CD4-positive, alpha-beta T cell treated with Interleukin-6 at 100 ng/mL for 8 hours (primary cell): Measurements from ENCODE around the gene BBS1.
A peak's percentile ranks its signal among the peaks of the same experiment; 100 is the strongest.

Source experiments
- DNase-seq: peaks from one replicate; pipeline ENCODE4 v3.0.0-alpha.2; 2020; ENCODE audit warnings: mixed read lengths, low spot score

The BBS1 gene

DNA sequence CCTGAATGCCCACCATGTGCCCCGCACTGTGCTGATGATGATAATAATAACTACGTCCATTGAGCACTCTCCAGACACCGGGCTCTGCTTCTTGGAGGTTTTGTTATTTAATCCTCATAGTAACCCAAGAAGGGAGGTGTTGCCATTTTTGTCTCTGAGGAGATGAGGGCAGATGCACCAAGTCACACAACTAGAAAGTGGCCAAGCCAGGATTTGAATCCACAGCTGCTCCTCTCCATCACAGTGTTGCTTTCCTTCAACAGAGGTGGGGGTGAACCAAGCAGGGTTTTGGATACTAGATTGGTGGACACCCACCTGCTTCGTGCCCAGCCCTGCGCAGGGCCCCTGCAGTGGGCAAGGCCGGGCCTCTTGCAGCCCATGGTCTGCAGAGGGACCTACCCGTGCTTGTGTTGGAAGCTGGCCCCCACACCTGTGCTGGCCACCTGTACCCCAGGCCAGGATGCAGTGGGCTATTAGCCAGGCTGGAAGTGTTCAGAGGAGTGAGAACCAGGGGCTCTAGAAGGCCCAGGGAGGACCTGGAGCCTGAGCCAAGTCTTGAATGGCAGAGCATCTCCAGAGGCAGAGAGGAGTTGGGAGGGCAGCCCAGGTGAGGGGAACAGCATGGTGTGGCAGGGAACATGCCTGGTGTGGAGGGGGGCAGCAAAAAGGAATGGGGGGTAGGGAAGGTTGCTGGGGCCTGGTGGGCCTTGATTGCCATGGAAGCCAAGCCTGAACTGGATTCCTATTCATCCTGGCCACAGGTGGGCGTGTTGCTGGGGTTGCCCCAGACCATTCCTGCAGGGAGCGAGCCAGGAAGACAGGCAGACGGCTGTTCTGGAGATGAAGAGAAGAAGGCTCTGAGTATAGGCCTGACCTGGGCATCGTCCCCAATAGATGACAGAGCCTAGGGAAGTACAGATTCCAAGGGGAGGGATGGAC lies 32.9 kb upstream of the BBS1 start:
- DNase-seq, result no peak

DNA sequence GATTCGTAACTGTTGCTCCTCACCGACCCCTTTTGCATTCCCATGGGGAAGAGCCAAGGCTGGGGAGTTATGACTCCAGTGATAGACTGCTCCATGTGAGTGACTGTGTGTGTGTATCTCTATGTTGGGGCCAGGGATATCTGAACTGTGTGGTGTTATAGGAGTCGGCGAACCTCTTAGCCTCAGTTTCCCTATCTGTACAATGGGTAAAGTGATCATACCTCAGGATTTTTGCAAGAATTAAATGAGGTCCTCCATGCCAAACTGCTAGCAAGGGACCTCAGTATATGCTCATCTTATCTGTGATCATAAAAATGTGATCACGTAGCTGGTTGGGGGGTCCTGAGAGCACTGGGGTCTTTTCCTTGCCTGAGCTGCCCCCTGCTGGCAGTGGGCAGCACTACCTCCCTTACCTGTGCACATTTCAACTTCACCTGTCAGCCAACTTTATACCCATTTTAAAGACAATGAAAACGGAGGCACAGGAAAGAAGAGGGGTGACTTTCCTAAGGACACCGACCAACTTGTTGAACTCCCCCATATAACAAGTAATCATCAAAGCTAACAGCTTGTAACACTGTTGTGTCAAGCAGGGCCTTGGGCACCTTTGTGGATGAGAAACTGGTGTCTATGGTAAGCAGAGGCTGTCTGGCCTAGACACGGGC lies 31.6 kb upstream of the BBS1 start:
- DNase-seq, result no peak

- DNase-seq, result no peak
These were observed 30.9 kb upstream of the BBS1 start for GRCh38 chr11:66479394-66480116.

DNA sequence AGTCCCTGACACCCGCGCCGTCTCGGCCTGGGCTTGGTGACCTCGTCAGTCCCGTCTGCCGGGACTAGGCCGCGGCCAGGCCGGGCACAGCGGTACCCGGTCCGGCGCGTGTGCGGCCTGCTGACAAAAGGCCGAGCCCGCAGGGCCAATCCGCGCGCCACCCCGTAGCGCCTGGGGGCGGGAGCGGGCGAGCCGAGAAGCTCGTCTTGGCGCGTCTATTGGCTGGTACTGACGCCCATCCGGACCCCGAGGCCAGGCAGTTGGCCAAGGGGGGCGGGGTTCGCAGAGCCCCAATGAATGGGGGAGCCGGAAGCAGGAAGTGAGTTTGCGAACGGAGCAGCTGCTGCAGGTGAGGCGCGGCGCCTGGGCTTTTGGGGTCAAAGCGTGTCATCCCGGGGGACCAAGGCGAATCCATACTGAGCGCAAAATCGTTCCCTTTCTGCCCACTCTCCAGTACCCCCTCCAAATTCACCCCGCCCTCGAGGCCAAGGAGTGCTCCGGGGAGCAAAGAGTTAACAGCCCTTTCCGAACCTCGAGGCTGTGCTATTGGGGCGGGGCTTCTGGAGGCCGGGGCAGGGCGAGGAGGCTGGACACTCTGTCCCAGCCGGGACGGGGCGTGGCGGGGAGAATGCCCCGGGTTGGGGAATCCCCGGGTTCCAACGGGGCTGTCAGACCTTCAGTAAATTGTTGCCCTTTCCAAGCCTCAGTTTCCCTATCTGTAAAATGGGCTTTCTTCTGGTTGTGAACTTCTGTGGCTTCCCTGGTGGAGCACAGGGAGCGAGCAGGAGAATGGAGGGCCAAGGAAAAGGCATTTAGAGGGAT lies 30.1 kb upstream of the BBS1 start, which contains the start of gene DPP3:
Gene DPP3 (plus strand): TSS at position 318 of the 822 bp plus-strand sequence. CDS start 1,767 bp downstream, outside the sequence.
- peak; percentile 94 for DNase-seq

- no peak for DNase-seq
These were observed 25.5 kb upstream of the BBS1 start for GRCh38 chr11:66484806-66485380.

DNA sequence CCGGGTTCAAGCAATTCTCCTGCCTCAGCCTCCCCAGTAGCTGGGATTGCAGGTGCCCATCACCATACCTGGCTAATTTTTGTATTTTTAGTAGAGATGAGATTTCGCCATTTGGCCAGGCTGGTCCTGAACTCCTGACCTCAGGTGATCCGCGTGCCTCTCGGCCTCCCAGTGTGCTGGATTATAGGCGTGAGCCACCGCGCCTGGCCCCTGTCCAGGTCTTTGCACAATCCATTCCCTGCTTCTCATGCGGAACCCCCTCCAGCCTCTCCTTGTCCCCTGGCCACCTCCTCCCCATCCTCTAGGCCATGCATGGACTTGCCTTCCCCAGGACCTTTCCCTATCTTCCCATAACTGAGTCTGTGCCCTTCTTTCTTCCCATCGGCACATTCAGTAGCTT lies 21.5 kb upstream of the BBS1 start:
- no peak for DNase-seq

- DNase-seq, result no peak
These were observed 20.8 kb upstream of the BBS1 start for GRCh38 chr11:66489636-66490035.

DNA sequence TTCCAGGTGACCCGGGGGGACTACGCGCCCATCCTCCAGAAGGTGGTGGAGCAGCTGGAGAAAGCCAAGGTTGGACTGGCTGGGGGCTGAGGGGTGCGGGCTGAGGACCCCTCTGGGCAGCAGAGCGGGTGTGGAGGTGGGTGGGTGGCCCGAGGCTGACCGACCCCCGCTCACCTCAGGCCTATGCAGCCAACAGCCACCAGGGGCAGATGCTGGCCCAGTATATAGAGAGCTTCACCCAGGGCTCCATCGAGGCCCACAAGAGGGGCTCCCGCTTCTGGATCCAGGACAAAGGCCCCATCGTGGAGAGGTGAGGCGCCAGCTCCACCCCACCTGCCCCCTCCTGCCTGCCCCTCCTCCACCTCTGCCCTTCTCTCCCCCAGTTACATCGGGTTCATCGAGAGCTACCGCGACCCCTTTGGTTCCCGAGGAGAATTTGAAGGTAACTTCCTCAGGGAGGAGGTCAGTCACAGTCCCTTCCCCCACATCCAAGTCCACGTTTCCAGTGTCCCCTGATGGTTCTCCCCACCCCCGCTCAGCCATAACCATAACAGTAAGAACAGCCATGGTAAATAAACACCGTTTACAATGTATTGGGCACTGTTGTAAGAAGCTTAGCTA lies 19.0 kb upstream of the BBS1 start:
- DNase-seq, result no peak

DNA sequence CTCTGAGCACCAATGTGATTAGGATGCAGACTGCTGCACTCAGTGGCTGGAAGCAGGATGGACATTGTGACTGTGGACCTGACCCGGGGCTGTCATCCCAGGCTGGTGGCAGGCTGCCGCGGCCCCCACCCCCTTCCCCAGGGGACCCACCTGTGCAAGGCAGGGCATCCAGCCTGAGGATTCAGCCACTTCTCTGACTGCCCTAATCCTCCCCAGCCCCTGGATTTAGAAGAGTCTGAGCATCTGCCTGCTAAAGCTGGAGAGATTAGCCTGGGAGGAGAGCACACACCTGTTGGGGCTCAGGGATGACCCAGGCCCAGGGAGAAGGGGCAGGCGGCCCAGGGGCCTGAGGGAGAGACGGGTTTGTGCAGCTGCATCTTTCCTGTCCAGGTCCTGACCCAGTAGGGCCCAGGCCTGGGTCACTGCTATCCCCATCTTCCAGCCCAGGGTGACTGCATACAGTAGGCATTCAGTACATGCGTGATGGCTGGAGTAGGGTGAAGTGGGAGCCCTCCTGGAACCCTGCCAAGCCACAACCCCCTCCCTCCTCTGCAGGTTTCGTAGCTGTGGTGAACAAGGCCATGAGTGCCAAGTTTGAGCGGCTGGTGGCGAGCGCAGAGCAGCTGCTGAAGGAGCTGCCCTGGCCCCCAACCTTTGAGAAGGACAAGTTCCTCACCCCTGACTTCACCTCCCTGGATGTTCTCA lies 18.1 kb upstream of the BBS1 start:
- no peak for DNase-seq

- DNase-seq, result no peak
These were observed 17.3 kb upstream of the BBS1 start for GRCh38 chr11:66493130-66493529.

- no peak for DNase-seq
These were observed 16.0 kb upstream of the BBS1 start for GRCh38 chr11:66494458-66494857.

- no peak for DNase-seq
These were observed 15.5 kb upstream of the BBS1 start for GRCh38 chr11:66494935-66495334.

DNA sequence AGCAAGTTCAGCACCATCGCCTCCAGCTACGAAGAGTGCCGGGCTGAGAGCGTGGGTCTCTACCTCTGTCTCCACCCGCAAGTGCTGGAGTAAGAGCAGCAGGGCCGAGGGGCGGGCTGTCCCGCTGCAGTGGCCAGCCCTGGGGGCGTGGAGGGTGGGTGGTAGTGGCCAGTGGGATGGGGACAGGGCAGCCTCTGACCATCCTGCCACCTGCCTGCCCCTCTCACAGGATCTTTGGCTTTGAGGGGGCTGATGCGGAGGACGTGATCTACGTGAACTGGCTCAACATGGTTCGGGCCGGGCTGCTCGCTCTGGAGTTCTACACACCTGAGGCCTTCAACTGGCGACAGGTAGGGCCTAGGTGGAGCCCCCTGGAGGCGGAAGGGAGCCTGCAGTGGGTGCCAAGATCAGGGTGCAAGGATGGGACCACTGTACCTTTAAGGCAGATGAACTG lies 15.0 kb upstream of the BBS1 start:
- no peak for DNase-seq

DNA sequence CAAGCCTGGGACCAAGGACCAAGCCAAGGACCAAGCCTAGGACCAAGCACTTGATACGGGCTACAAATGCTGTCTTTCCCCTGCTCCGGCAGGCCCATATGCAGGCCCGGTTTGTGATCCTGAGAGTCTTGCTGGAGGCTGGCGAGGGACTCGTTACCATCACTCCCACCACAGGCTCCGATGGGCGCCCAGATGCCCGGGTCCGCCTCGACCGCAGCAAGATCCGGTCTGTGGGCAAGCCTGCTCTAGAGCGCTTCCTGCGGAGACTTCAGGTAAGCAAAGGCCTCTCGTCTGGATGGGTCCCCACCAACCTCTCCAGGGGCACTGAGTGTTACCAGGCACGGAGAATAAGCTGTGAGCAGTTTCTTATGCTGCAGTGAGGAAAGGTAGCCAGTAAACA lies 13.2 kb upstream of the BBS1 start:
- no peak for DNase-seq

- DNase-seq, result no peak
These were observed 11.9 kb upstream of the BBS1 start for GRCh38 chr11:66498506-66498905.

- no peak for DNase-seq
These were observed 5.1 kb upstream of the BBS1 start for GRCh38 chr11:66505276-66505816.

DNA sequence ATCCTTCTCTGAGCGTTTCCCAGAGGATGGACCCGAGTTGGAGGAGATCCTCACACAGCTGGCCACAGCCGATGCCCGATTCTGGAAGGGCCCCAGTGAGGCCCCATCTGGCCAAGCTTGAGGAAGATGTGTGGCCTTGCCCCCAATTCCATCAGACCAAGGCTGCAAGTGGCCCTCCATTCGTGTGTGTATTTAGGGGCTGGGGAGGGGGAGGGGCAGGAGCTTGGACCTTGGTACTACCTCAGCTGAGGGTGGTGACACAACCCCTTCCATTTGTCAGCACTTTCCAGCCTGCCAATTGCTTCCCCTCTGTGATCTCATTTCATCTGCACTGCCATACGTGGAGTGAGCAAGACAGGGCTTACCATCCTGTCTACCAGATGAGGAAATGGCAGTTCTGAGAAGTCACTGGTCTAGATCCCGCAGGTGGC lies 1.3 kb upstream of the BBS1 start:
- no peak for DNase-seq

DNA sequence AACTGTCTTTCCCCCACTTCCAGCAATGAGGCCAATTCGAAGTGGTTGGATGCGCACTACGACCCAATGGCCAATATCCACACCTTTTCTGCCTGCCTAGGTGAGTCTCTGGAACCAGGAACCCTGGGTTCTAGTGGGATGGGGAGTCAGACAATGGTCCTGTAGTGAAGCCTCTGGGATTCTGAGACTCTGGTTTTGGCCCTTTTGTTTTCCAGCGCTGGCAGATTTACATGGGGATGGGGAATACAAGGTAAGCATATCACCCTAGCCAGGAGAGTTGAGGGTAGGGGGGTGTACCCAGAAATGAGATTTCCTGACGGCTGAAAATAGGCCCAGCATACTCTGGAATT lies 530 bp downstream of the BBS1 start:
- no peak for DNase-seq

DNA sequence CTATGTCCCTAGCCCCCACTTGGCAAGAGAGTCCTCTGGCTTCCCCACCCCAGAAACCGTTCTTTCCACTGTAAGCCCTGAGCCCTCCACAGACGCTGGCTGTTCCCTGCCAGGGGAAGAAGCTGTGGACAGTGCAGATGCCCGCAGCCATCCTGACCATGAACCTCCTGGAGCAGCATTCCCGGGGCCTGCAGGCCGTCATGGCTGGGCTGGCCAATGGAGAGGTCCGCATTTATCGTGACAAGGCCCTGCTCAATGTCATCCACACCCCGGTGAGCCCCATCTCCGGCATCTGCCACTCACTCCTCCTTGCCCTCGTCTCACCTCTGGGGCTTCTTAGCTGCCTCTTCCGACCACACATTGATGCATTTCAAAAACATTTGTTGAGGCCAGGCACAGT lies 13.2 kb downstream of the BBS1 start:
- no peak for DNase-seq
